WTC11 (cell line): ENCODE results near the gene IL1RAPL2. TPM values are rescaled to one million over a fixed set of nuclear protein-coding genes. Genes with fewer than 3 reads are reported as not detected.

ENCODE experiments used
- ATAC-seq: fragments of 200-7000 bp; cut with Tn5 transposase; 2 replicates; pipeline ENCODE4 v1.10.0; 2021; ENCODE audit warnings: mild to moderate bottlenecking, moderate library complexity
- CTCF ChIA-PET: fragments of 300-600 bp; sonication (Branson Sonifier 250); formaldehyde crosslinking; loops from one replicate; lab custom pipeline; 2021; ENCODE audit warnings: antibody characterized with exemption; lab: Charles Lee
- POLR2A ChIA-PET: fragments of 350-600 bp; sonication (Branson Sonifier 250); formaldehyde crosslinking; loops from one replicate; lab custom pipeline; 2021; ENCODE audit warnings: antibody characterized with exemption; lab: Charles Lee
- DNase-seq: peaks from one replicate; pipeline ENCODE4 v3.0.0; 2021; ENCODE audit warnings: low spot score
- H3K27ac Mint-ChIP-seq: 2 replicates; pipeline ENCODE4 v1.8.0; 2021; ENCODE audit warnings: mixed read lengths
- H3K27me3 Mint-ChIP-seq: 2 replicates; pipeline ENCODE4 v1.8.0; 2021; ENCODE audit warnings: low read depth, mild to moderate bottlenecking, moderate library complexity, mixed read lengths
- H3K36me3 Mint-ChIP-seq: 2 replicates; pipeline ENCODE4 v1.8.0; 2021; ENCODE audit warnings: mixed read lengths
- H3K4me1 Mint-ChIP-seq: 2 replicates; pipeline ENCODE4 v1.8.0; 2022; ENCODE audit warnings: mixed read lengths
- H3K4me3 Mint-ChIP-seq: 2 replicates; pipeline ENCODE4 v1.8.0; 2021; ENCODE audit warnings: mild to moderate bottlenecking, moderate library complexity, mixed read lengths
- H3K9me3 Mint-ChIP-seq: 2 replicates; pipeline ENCODE4 v1.8.0; 2021; ENCODE audit warnings: mixed read lengths
- AFF4 ChIP-seq: sonication (generic); formaldehyde crosslinking; IDR thresholded peaks from 2 replicates; pipeline ENCODE4 v1.8.1; 2023; ENCODE audit warnings: mild to moderate bottlenecking, missing genetic modification reagents, borderline replicate concordance
- E2F1 ChIP-seq: sonication (generic); formaldehyde crosslinking; IDR thresholded peaks from 2 replicates; pipeline ENCODE4 v1.8.0; 2022; ENCODE audit warnings: mild to moderate bottlenecking, missing genetic modification reagents
- ELF4 ChIP-seq: sonication (generic); formaldehyde crosslinking; IDR thresholded peaks from 2 replicates; pipeline ENCODE4 v1.8.1; 2022; ENCODE audit warnings: low read depth, mild to moderate bottlenecking, moderate library complexity, missing genetic modification reagents
- EMX1 ChIP-seq: fragments of 250-450 bp; sonication (Bioruptor Pico); IDR thresholded peaks from 2 replicates; pipeline ENCODE4 v1.8.0; 2021; ENCODE audit warnings: mild to moderate bottlenecking
- GRHL2 ChIP-seq: fragments of 250-450 bp; sonication (Bioruptor Pico); IDR thresholded peaks from 2 replicates; pipeline ENCODE4 v1.8.0; 2022; ENCODE audit warnings: mild to moderate bottlenecking, moderate library complexity; ENCODE audit not compliant: insufficient replicate concordance, severe bottlenecking
- JAZF1 ChIP-seq: fragments of 250-450 bp; sonication (Bioruptor Pico); IDR thresholded peaks from 2 replicates; pipeline ENCODE4 v1.9.0; 2021; ENCODE audit warnings: moderate library complexity, mild to moderate bottlenecking, inconsistent platforms
- MLX ChIP-seq: sonication (generic); formaldehyde crosslinking; IDR thresholded peaks from 2 replicates; pipeline ENCODE4 v1.8.1; 2023; ENCODE audit warnings: mild to moderate bottlenecking, missing genetic modification reagents, moderate library complexity
- MXD4 ChIP-seq: fragments of 250-450 bp; sonication (Bioruptor Pico); IDR thresholded peaks from 2 replicates; pipeline ENCODE4 v1.8.0; 2021; ENCODE audit warnings: mild to moderate bottlenecking, moderate library complexity, borderline replicate concordance
- NFE2L1 ChIP-seq: sonication (generic); formaldehyde crosslinking; IDR thresholded peaks from 2 replicates; pipeline ENCODE4 v1.8.1; 2023; ENCODE audit warnings: missing genetic modification reagents
- NR3C1 ChIP-seq: sonication (generic); formaldehyde crosslinking; conservative IDR thresholded peaks from 2 replicates; pipeline ENCODE4 v1.8.1; 2023; ENCODE audit warnings: low read depth, mild to moderate bottlenecking, missing genetic modification reagents
- PRRX2 ChIP-seq: fragments of 250-450 bp; sonication (Bioruptor Pico); IDR thresholded peaks from 2 replicates; pipeline ENCODE4 v1.8.0; 2021; ENCODE audit warnings: mild to moderate bottlenecking
- STAT6 ChIP-seq: sonication (generic); formaldehyde crosslinking; conservative IDR thresholded peaks from 2 replicates; pipeline ENCODE4 v1.8.1; 2023; ENCODE audit warnings: mild to moderate bottlenecking, low read depth, missing genetic modification reagents, moderate library complexity
- ZNF219 ChIP-seq: sonication (generic); formaldehyde crosslinking; IDR thresholded peaks from 2 replicates; pipeline ENCODE4 v1.8.0; 2023; ENCODE audit warnings: missing genetic modification reagents, mild to moderate bottlenecking, borderline replicate concordance
- ZNF317 ChIP-seq: sonication (generic); formaldehyde crosslinking; IDR thresholded peaks from 2 replicates; pipeline ENCODE4 v1.8.1; 2023; ENCODE audit warnings: low read depth, mild to moderate bottlenecking, moderate library complexity, missing genetic modification reagents, borderline replicate concordance
- ZNF396 ChIP-seq: fragments of 250-450 bp; sonication (Bioruptor Pico); IDR thresholded peaks from 2 replicates; pipeline ENCODE4 v1.8.0; 2021; ENCODE audit warnings: mild to moderate bottlenecking, moderate library complexity, borderline replicate concordance
- ZNF423 ChIP-seq: fragments of 250-450 bp; sonication (Bioruptor Pico); IDR thresholded peaks from 2 replicates; pipeline ENCODE4 v2.1.2; 2022; ENCODE audit warnings: mild to moderate bottlenecking, moderate library complexity
- total RNA-seq: library from RNA; stranded (reverse); gene quantifications from 3 replicates; pipeline ENCODE4 v1.2.3, GENCODE V29; 2021
- TF ChIP-seq, protein P1 (sequence below): sonication (generic); formaldehyde crosslinking; IDR thresholded peaks from 2 replicates; pipeline ENCODE4 v1.8.1; 2022; ENCODE audit warnings: mild to moderate bottlenecking, missing genetic modification reagents, moderate library complexity, borderline replicate concordance
- TF ChIP-seq, protein P2 (sequence below): fragments of 250-450 bp; sonication (Bioruptor Pico); IDR thresholded peaks from 2 replicates; pipeline ENCODE4 v2.1.2; 2022; ENCODE audit warnings: mild to moderate bottlenecking, moderate library complexity

The IL1RAPL2 gene
- total RNA-seq, 1 experiment from 2014 or later = 0.09 TPM

DNA sequence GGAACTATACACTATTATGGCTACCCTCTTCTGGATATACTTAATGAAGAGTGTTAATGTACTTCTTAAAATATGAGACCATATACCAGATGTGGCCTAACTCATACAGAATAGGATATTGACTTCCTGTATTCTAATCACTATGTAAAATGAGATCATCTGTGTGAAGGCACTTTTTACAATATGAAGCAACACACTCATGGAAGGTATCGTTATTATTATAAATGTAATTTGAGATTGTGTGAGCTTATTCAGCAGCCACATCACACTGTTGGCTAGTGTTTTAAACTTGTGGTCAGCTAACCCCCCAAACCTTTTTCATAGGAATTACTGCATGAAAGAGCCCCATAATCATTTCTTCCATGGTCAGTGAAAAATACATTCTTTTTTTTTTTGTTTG, 936.3 kb downstream of the IL1RAPL2 start (continued):
- TF ChIP-seq MLX (CRISPR knock-in tag) (no peak), PRRX2 (CRISPR knock-in tag) (no peak), GRHL2 (no peak), STAT6 (CRISPR knock-in tag) (no peak), NR3C1 (CRISPR knock-in tag) (no peak), ZNF219 (no peak), ZNF317 (CRISPR knock-in tag) (no peak), ELF4 (CRISPR knock-in tag) (no peak), AFF4 (CRISPR knock-in tag) (no peak), ZNF423 (CRISPR knock-in tag) (no peak), EMX1 (CRISPR knock-in tag) (no peak), MXD4 (CRISPR knock-in tag) (no peak), JAZF1 (no peak), ZNF396 (no peak), E2F1 (CRISPR knock-in tag) (no peak)
- TF ChIP-seq, protein P1, sequence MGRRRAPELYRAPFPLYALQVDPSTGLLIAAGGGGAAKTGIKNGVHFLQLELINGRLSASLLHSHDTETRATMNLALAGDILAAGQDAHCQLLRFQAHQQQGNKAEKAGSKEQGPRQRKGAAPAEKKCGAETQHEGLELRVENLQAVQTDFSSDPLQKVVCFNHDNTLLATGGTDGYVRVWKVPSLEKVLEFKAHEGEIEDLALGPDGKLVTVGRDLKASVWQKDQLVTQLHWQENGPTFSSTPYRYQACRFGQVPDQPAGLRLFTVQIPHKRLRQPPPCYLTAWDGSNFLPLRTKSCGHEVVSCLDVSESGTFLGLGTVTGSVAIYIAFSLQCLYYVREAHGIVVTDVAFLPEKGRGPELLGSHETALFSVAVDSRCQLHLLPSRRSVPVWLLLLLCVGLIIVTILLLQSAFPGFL (CRISPR knock-in tag) = no peak

DNA sequence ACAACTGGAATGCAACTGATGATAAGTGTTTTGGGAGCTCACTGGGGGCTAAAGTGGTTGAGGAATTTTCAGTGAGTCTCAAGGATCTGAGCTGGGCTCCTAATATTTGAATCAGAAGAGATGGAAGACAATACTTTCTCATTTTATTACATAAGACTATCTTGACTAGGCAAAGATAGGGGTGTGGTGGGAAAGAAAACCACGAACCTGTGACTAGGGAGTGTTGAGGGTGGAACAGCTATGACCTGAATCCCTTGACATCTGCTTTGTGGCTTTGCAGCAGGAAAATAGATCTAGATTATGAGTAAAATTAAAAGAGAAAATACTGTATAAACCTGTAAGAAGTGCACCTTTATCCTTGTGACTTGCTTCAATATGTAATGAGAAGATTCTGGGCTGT, 949.6 kb downstream of the IL1RAPL2 start:
- H3K9me3 Mint-ChIP-seq = no peaks in the 10 kb centered on the region
- TF ChIP-seq, protein P2, sequence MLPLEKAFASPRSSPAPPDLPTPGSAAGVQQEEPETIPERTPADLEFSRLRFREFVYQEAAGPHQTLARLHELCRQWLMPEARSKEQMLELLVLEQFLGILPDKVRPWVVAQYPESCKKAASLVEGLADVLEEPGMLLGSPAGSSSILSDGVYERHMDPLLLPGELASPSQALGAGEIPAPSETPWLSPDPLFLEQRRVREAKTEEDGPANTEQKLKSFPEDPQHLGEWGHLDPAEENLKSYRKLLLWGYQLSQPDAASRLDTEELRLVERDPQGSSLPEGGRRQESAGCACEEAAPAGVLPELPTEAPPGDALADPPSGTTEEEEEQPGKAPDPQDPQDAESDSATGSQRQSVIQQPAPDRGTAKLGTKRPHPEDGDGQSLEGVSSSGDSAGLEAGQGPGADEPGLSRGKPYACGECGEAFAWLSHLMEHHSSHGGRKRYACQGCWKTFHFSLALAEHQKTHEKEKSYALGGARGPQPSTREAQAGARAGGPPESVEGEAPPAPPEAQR (CRISPR knock-in tag) = no peak
- TF ChIP-seq STAT6 (CRISPR knock-in tag) = no peak
- TF ChIP-seq ELF4 (CRISPR knock-in tag) = no peak
- no peak for TF ChIP-seq NFE2L1 (CRISPR knock-in tag)

More for the DNA sequence above, 949.6 kb downstream of the IL1RAPL2 start:
- POLR2A ChIA-PET = no interaction called here
- ATAC-seq (no peak), DNase-seq (no peak)
- Mint-ChIP-seq H3K4me1 (0 out of 2 replicates have a peak, but pooled peaks cover 3% of the 10 kb centered on the region), H3K27me3 (no peaks in the 10 kb centered on the region; the same call in 1 of the 2 replicates), H3K27ac (no peak overlapping the region), H3K4me3 (no peak overlapping the region), H3K36me3 (no peaks in the 10 kb centered on the region)
- CTCF ChIA-PET = no interaction called here
